WTC11 (cell line): ENCODE data around the gene LGR4. TPM values are rescaled to one million over a fixed set of nuclear protein-coding genes. Genes with fewer than 3 reads are reported as not detected.

Source experiments
- ATAC-seq: fragments of 200-7000 bp; cut with Tn5 transposase; 2 replicates; pipeline ENCODE4 v1.10.0; 2021; ENCODE audit warnings: mild to moderate bottlenecking, moderate library complexity
- CTCF ChIA-PET: fragments of 300-600 bp; sonication (Branson Sonifier 250); formaldehyde crosslinking; loops from one replicate; lab custom pipeline; 2021; ENCODE audit warnings: antibody characterized with exemption; lab: Charles Lee
- POLR2A ChIA-PET: fragments of 350-600 bp; sonication (Branson Sonifier 250); formaldehyde crosslinking; loops from one replicate; lab custom pipeline; 2021; ENCODE audit warnings: antibody characterized with exemption; lab: Charles Lee
- DNase-seq: peaks from one replicate; pipeline ENCODE4 v3.0.0; 2021; ENCODE audit warnings: low spot score
- H3K27ac Mint-ChIP-seq: 2 replicates; pipeline ENCODE4 v1.8.0; 2021; ENCODE audit warnings: mixed read lengths
- H3K27me3 Mint-ChIP-seq: 2 replicates; pipeline ENCODE4 v1.8.0; 2021; ENCODE audit warnings: low read depth, mild to moderate bottlenecking, moderate library complexity, mixed read lengths
- H3K36me3 Mint-ChIP-seq: 2 replicates; pipeline ENCODE4 v1.8.0; 2021; ENCODE audit warnings: mixed read lengths
- H3K4me1 Mint-ChIP-seq: 2 replicates; pipeline ENCODE4 v1.8.0; 2022; ENCODE audit warnings: mixed read lengths
- H3K4me3 Mint-ChIP-seq: 2 replicates; pipeline ENCODE4 v1.8.0; 2021; ENCODE audit warnings: mild to moderate bottlenecking, moderate library complexity, mixed read lengths
- H3K9me3 Mint-ChIP-seq: 2 replicates; pipeline ENCODE4 v1.8.0; 2021; ENCODE audit warnings: mixed read lengths
- CREB1 ChIP-seq: sonication (generic); formaldehyde crosslinking; IDR thresholded peaks from 2 replicates; pipeline ENCODE4 v1.8.0; 2023; ENCODE audit warnings: mild to moderate bottlenecking, missing genetic modification reagents
- FOXP1 ChIP-seq: sonication (generic); formaldehyde crosslinking; IDR thresholded peaks from 2 replicates; pipeline ENCODE4 v1.8.0; 2022; ENCODE audit warnings: missing genetic modification reagents, mild to moderate bottlenecking, moderate library complexity, borderline replicate concordance
- GTF2I ChIP-seq: fragments of 250-450 bp; sonication (Bioruptor Pico); conservative IDR thresholded peaks from 2 replicates; pipeline ENCODE4 v1.4.0; 2021; ENCODE audit warnings: mild to moderate bottlenecking
- KAT7 ChIP-seq: sonication (generic); formaldehyde crosslinking; IDR thresholded peaks from 2 replicates; pipeline ENCODE4 v1.8.1; 2023; ENCODE audit warnings: missing genetic modification reagents, mild to moderate bottlenecking, borderline replicate concordance
- NR2C2 ChIP-seq: sonication (generic); formaldehyde crosslinking; IDR thresholded peaks from 2 replicates; pipeline ENCODE4 v1.8.0; 2022; ENCODE audit warnings: mild to moderate bottlenecking, missing genetic modification reagents
- TEAD1 ChIP-seq: sonication (generic); formaldehyde crosslinking; IDR thresholded peaks from 2 replicates; pipeline ENCODE4 v1.8.0; 2022; ENCODE audit warnings: mild to moderate bottlenecking, missing genetic modification reagents
- TP53 ChIP-seq: sonication (generic); formaldehyde crosslinking; IDR thresholded peaks from 2 replicates; pipeline ENCODE4 v1.8.1; 2023; ENCODE audit warnings: mild to moderate bottlenecking, missing genetic modification reagents
- ZNF121 ChIP-seq: sonication (generic); formaldehyde crosslinking; IDR thresholded peaks from 2 replicates; pipeline ENCODE4 v1.8.0; 2023; ENCODE audit warnings: missing genetic modification reagents
- total RNA-seq: library from RNA; stranded (reverse); gene quantifications from 3 replicates; pipeline ENCODE4 v1.2.3, GENCODE V29; 2021
- TF ChIP-seq, protein P1 (sequence below): sonication (generic); formaldehyde crosslinking; IDR thresholded peaks from 2 replicates; pipeline ENCODE4 v1.8.1; 2023; ENCODE audit warnings: mild to moderate bottlenecking, missing genetic modification reagents, borderline replicate concordance
- TF ChIP-seq, protein P2 (sequence below): sonication (generic); formaldehyde crosslinking; IDR thresholded peaks from 2 replicates; pipeline ENCODE4 v1.8.1; 2022; ENCODE audit warnings: mild to moderate bottlenecking, missing genetic modification reagents, moderate library complexity, borderline replicate concordance
- TF ChIP-seq, protein P3 (sequence below): fragments of 250-450 bp; sonication (Bioruptor Pico); IDR thresholded peaks from 2 replicates; pipeline ENCODE4 v2.1.2; 2022; ENCODE audit warnings: mild to moderate bottlenecking, moderate library complexity
- TF ChIP-seq, protein P4 (sequence below): sonication (generic); formaldehyde crosslinking; IDR thresholded peaks from 2 replicates; pipeline ENCODE4 v1.8.0; 2023; ENCODE audit warnings: mild to moderate bottlenecking, missing genetic modification reagents
- TF ChIP-seq, protein P5 (sequence below): fragments of 200-600 bp; IDR thresholded peaks from 2 replicates; pipeline ENCODE4 v1.8.0; 2022; ENCODE audit warnings: antibody characterized with exemption

The LGR4 gene
- total RNA-seq, 1 experiment from 2014 or later: 53.8 TPM

DNA sequence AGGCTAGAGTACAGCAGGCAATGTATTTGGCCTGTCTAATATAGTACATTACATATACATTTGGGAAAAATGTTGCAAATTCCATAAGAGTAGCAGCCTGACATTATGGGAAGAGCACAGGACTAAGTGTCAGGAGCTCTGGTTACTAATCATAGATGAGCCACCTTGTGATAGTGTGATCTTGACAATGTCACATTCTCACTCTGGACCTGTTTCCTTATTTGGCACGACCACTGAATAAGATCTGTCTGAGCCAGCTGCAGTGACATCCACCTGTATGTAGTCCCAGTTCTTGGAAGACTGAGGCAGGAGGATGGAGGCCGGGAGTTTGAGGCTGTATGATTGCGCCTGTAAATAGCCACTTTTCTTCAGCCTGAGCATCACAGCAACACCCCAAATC lies 39.6 kb upstream of the LGR4 start:
- Mint-ChIP-seq H3K4me3 (no peak overlapping the region), H3K4me1 (peaks cover 13% of the 10 kb centered on the region), H3K27ac (no peak overlapping the region), H3K27me3 (peaks cover 8% of the 10 kb centered on the region), H3K9me3 (no peaks in the 10 kb centered on the region), H3K36me3 (no peaks in the 10 kb centered on the region)
- DNase-seq (no peak), ATAC-seq (no peak)
- ChIA-PET CTCF (no interaction called here), POLR2A (no interaction called here)
- TF ChIP-seq FOXP1 (CRISPR knock-in tag) (no peak), KAT7 (CRISPR knock-in tag) (no peak), GTF2I (no peak), TEAD1 (CRISPR knock-in tag) (no peak)
- TF ChIP-seq, protein P1, sequence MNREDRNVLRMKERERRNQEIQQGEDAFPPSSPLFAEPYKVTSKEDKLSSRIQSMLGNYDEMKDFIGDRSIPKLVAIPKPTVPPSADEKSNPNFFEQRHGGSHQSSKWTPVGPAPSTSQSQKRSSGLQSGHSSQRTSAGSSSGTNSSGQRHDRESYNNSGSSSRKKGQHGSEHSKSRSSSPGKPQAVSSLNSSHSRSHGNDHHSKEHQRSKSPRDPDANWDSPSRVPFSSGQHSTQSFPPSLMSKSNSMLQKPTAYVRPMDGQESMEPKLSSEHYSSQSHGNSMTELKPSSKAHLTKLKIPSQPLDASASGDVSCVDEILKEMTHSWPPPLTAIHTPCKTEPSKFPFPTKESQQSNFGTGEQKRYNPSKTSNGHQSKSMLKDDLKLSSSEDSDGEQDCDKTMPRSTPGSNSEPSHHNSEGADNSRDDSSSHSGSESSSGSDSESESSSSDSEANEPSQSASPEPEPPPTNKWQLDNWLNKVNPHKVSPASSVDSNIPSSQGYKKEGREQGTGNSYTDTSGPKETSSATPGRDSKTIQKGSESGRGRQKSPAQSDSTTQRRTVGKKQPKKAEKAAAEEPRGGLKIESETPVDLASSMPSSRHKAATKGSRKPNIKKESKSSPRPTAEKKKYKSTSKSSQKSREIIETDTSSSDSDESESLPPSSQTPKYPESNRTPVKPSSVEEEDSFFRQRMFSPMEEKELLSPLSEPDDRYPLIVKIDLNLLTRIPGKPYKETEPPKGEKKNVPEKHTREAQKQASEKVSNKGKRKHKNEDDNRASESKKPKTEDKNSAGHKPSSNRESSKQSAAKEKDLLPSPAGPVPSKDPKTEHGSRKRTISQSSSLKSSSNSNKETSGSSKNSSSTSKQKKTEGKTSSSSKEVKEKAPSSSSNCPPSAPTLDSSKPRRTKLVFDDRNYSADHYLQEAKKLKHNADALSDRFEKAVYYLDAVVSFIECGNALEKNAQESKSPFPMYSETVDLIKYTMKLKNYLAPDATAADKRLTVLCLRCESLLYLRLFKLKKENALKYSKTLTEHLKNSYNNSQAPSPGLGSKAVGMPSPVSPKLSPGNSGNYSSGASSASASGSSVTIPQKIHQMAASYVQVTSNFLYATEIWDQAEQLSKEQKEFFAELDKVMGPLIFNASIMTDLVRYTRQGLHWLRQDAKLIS: no peak

DNA sequence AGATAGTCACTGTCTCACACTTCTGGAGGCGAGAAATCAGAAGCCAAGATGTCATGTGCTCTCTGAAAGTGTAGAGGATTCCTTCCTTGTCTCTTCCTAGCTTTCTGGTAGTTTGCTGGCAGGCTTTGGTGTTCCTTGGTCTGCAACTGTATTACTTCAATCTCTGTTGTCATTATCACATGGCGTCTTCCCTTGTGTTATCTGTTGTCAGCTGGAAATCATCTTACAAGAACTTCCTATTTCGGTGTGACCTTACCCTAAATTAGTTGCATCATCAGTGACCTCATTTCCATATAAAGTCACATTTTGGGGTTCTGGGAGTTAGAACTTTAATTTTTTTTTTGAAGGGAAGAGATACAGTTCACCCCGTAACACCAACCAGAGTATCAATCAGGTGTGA lies 37.3 kb upstream of the LGR4 start:
- Mint-ChIP-seq H3K27ac (no peak overlapping the region), H3K27me3 (no peaks in the 10 kb centered on the region; the same call in none of the 2 replicates), H3K4me1 (peaks cover 26% of the 10 kb centered on the region), H3K36me3 (no peaks in the 10 kb centered on the region), H3K4me3 (no peak overlapping the region), H3K9me3 (no peaks in the 10 kb centered on the region)
- TF ChIP-seq, protein P2, sequence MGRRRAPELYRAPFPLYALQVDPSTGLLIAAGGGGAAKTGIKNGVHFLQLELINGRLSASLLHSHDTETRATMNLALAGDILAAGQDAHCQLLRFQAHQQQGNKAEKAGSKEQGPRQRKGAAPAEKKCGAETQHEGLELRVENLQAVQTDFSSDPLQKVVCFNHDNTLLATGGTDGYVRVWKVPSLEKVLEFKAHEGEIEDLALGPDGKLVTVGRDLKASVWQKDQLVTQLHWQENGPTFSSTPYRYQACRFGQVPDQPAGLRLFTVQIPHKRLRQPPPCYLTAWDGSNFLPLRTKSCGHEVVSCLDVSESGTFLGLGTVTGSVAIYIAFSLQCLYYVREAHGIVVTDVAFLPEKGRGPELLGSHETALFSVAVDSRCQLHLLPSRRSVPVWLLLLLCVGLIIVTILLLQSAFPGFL (CRISPR knock-in tag): no peak
- TF ChIP-seq CREB1 (no peak), TP53 (CRISPR knock-in tag) (no peak)
- TF ChIP-seq, protein P3, sequence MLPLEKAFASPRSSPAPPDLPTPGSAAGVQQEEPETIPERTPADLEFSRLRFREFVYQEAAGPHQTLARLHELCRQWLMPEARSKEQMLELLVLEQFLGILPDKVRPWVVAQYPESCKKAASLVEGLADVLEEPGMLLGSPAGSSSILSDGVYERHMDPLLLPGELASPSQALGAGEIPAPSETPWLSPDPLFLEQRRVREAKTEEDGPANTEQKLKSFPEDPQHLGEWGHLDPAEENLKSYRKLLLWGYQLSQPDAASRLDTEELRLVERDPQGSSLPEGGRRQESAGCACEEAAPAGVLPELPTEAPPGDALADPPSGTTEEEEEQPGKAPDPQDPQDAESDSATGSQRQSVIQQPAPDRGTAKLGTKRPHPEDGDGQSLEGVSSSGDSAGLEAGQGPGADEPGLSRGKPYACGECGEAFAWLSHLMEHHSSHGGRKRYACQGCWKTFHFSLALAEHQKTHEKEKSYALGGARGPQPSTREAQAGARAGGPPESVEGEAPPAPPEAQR: no peak
- no peak for ATAC-seq
- ChIA-PET CTCF (no interaction called here), POLR2A (no interaction called here)
- no peak for DNase-seq

DNA sequence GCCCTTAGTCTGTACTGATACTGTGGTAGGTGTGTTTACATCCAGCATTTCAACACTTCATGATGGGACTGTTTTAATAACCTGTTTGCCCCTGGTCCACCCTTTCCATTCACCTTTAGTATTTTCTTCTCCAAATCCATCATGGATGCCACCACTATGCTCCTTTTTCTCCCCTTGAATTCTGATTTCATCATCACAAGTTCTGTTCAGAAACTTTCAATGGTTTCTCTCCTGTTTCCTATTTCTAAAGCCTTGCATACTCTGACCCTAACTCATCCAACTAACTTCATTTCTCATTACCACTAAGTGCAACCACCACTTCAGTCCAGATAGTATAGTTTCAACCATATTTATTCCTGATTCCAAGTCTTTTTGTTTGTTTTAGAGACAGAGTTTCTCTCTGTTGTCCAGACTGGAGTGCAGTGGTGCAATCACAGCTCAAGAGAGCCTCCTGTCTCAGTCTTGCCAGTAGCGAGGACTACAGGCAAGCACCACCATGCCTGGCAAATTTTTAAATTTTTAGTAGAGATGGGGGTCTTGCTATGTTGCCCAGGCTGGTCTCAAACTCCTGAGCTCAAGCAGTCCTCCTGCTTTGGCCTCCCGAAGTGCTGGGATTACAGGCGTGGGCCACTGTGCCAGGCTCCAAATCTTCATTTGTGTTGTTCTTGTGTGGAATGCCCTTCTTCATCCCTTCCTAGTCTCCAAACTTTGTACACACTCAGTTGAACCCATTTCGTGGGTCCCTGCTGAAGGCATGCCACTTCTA lies 35.1 kb upstream of the LGR4 start:
- POLR2A ChIA-PET: no interaction called here
- CTCF ChIA-PET: interaction anchor here (0.6 kb wide), 1 partner anchor 514 kb away, joined by 3 read pairs; no protein-coding TSS in a partner anchor
- peak overlapping the region; percentile 22; the same call in 1 of the 2 replicates for H3K27ac Mint-ChIP-seq

More for the DNA sequence above, 35.1 kb upstream of the LGR4 start:
- no peaks in the 10 kb centered on the region for H3K36me3 Mint-ChIP-seq
- TF ChIP-seq NR2C2 (CRISPR knock-in tag) (no peak), ZNF121 (CRISPR knock-in tag) (peak; percentile 55; the same call in 1 of the 2 replicates)
- TF ChIP-seq, protein P4, sequence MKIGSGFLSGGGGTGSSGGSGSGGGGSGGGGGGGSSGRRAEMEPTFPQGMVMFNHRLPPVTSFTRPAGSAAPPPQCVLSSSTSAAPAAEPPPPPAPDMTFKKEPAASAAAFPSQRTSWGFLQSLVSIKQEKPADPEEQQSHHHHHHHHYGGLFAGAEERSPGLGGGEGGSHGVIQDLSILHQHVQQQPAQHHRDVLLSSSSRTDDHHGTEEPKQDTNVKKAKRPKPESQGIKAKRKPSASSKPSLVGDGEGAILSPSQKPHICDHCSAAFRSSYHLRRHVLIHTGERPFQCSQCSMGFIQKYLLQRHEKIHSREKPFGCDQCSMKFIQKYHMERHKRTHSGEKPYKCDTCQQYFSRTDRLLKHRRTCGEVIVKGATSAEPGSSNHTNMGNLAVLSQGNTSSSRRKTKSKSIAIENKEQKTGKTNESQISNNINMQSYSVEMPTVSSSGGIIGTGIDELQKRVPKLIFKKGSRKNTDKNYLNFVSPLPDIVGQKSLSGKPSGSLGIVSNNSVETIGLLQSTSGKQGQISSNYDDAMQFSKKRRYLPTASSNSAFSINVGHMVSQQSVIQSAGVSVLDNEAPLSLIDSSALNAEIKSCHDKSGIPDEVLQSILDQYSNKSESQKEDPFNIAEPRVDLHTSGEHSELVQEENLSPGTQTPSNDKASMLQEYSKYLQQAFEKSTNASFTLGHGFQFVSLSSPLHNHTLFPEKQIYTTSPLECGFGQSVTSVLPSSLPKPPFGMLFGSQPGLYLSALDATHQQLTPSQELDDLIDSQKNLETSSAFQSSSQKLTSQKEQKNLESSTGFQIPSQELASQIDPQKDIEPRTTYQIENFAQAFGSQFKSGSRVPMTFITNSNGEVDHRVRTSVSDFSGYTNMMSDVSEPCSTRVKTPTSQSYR (CRISPR knock-in tag): no peak
- TF ChIP-seq, protein P3: no peak
- TF ChIP-seq, protein P5, sequence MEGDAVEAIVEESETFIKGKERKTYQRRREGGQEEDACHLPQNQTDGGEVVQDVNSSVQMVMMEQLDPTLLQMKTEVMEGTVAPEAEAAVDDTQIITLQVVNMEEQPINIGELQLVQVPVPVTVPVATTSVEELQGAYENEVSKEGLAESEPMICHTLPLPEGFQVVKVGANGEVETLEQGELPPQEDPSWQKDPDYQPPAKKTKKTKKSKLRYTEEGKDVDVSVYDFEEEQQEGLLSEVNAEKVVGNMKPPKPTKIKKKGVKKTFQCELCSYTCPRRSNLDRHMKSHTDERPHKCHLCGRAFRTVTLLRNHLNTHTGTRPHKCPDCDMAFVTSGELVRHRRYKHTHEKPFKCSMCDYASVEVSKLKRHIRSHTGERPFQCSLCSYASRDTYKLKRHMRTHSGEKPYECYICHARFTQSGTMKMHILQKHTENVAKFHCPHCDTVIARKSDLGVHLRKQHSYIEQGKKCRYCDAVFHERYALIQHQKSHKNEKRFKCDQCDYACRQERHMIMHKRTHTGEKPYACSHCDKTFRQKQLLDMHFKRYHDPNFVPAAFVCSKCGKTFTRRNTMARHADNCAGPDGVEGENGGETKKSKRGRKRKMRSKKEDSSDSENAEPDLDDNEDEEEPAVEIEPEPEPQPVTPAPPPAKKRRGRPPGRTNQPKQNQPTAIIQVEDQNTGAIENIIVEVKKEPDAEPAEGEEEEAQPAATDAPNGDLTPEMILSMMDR: no peak
- TF ChIP-seq, all 79 proteins: peak for 1
- Mint-ChIP-seq H3K27me3 (no peaks in the 10 kb centered on the region; the same call in 1 of the 2 replicates), H3K4me1 (peaks cover 23% of the 10 kb centered on the region), H3K4me3 (peak overlapping the region; percentile 100), H3K9me3 (no peaks in the 10 kb centered on the region)
- ATAC-seq (no peak), DNase-seq (no peak)
